Activated naive CD4-positive, alpha-beta T cell (primary cell): ENCODE data around the gene ZNF273.
"Not testable (repeated sequence)": the region's sequence is repeated elsewhere in the genome, so short reads cannot be mapped to it uniquely, and the experiment has no call there.

Source experiments
- DNase-seq, 4 experiments: peaks; one replicate each; lab custom pipeline; 2025; lab: John Stamatoyannopoulos, UW

The ZNF273 gene

GRCh38 chr7:64902806-64903721, at the start of gene ZNF273:
Gene ZNF273, plus strand, starts transcription at chr7:64903273. Its CDS starts 45 bp downstream, at chr7:64903318.
- DNase-seq, result peak; percentile 56 to 87 (median 75)

- DNase-seq, result no peak
Measured at GRCh38 chr7:64853679-64854078, 49.4 kb upstream of the ZNF273 start.

GRCh38 chr7:64854969-64855368, 48.1 kb upstream of the ZNF273 start:
- no peak for DNase-seq

- no peak for DNase-seq
Measured at GRCh38 chr7:64863021-64863420, 40.1 kb upstream of the ZNF273 start.

GRCh38 chr7:64863530-64863929, 39.5 kb upstream of the ZNF273 start:
- not testable (repeated sequence) for DNase-seq

GRCh38 chr7:64863969-64864368, 39.1 kb upstream of the ZNF273 start:
- no peak for DNase-seq

GRCh38 chr7:64867863-64868440, 35.1 kb upstream of the ZNF273 start:
- no peak for DNase-seq

- no peak for DNase-seq
Measured at GRCh38 chr7:64868499-64868898, 34.6 kb upstream of the ZNF273 start.

GRCh38 chr7:64869121-64869725, 33.9 kb upstream of the ZNF273 start:
- no peak for DNase-seq

- no peak for DNase-seq
Measured at GRCh38 chr7:64869912-64870562, 33.0 kb upstream of the ZNF273 start.

- no peak for DNase-seq
Measured at GRCh38 chr7:64870656-64871055, 32.4 kb upstream of the ZNF273 start.

GRCh38 chr7:64871761-64872160, 31.3 kb upstream of the ZNF273 start:
- DNase-seq, result no peak

GRCh38 chr7:64872351-64873154, 30.5 kb upstream of the ZNF273 start:
- no peak for DNase-seq

- no peak for DNase-seq
Measured at GRCh38 chr7:64873155-64873500, 29.9 kb upstream of the ZNF273 start.

GRCh38 chr7:64873517-64873916, 29.6 kb upstream of the ZNF273 start:
- no peak for DNase-seq

GRCh38 chr7:64874114-64874513, 29.0 kb upstream of the ZNF273 start:
- no peak for DNase-seq

GRCh38 chr7:64874562-64875250, 28.4 kb upstream of the ZNF273 start:
- DNase-seq, result no peak

- no peak for DNase-seq
Measured at GRCh38 chr7:64875258-64875657, 27.8 kb upstream of the ZNF273 start.

- DNase-seq, result no peak
Measured at GRCh38 chr7:64875658-64876406, 27.2 kb upstream of the ZNF273 start.
